CD4-positive, alpha-beta T cell treated with Interleukin-17A for 4 hours (primary cell): ENCODE data around the gene MSI2.

Source experiments
- DNase-seq: peaks from one replicate; pipeline ENCODE4 v3.0.0-alpha.2; 2020; ENCODE audit warnings: mixed read lengths

The MSI2 gene

DNA sequence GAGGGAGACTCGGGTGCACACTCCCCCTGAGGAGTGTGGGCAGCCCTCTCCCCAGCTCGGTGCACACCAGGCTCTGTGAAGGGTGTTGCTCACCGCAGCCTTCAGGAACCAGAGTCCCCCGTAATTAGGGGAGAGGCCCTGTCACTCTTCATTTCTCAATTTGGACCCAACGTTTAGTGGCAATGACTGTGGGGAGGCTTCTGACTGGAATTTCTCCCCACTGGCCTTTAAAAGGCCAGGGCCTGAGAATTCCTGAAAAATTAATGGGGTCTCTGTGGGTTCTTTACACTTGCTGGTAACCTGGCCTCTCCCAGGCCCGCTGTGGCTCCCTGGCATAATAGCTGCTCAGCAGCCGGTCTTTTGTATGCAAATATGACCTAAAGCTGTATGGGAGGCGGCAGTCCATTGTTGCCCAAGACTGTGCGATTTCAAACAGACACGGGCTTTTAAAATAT, 209.7 kb downstream of the MSI2 start:
- no peak for DNase-seq

DNA sequence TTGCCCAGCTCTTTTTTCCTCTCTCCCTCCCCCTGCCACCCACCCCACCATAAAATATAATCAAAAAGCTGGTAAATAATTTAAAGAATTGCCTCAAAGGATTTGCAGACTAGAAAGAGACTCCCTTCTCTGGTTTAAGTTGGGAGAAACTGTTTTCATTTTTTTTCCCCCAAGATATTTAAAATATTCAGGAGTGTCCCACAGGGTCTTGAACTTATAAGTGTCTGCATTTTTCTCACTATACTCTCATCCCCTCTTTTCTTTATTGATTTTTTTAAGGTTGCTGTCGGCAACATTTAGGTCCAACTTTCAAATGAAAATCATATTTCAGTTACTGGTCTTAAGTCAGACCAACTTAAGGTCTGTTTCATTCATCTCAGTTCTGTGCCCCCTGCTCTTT, 210.2 kb downstream of the MSI2 start:
- DNase-seq: no peak

DNA sequence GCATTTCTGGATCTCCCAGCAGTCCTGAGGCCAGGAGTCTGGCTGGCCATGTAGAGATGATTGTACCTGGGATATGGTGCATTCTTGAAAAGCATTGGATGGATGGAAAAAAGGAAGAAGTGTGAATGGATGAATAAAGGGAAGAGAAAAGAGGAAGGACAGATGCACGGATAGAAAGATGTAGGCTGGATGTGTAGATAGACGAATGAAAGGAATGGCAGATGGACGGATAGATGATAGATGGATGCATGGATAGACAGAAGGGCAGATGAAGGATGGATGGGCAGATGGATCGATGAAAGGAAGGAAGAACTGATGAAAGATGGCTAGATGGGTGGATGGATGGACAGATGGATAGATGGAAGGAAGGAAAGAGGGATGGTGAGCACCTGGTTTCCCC, 210.9 kb downstream of the MSI2 start:
- no peak for DNase-seq

DNA sequence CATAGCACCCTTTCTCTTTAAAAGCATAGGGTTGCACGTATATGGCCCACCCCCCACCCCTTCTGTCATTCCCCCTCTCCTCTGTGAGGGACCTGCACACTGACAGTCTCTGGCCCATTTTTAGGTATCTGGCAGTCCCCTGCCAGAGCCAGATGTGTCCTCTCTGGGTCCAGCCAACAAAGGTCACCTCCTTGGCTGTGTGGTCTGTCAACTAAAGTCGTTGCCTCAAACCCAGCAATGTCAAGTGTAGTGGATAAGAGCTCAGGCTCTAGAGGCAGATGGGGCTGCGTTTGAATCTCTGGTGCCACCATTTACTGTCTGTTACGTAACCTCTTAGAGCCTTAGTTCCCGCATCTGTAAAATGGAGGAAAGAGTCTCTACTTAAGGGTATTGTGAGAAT, 211.5 kb downstream of the MSI2 start:
- DNase-seq: no peak

DNA sequence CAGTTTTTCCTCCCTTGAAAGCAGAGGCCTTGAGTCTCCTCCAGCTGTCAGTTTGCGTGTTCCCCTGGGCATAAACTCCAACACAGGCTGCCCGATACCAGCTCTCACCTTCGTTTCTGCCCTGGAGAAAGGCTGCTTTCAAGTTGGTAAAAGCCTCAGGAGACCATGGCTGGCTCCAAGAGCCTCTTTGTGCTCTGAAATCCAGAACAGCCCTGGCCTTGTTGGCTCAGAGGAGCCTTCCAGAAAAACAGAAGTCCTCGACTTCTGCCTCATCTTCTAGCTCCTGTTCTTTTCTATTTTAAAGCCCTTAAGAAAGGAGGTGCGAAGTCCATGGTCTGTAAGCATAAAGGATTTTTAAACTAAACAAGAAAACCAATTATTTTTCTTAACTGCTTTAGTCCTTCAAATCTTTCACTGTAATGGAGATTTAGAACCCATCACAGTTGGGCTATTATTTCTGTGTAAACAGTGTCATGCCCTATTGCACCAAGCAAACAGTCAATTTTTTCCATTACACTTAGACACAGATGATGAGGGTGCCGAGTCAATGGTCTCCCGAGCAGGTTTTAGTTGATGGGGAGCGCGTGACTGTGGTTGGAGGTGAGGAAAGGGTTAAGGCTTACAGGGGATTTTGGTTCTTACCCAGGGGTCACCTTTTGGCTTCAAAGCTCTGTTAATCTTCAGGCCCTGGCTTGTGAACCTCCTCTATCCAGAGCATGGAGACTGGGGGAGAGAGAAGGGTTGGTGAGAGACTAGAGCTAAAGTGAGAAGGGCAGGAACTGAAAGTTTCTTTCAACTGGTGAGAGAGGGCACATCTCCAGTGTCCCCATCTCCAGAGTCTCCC, 212.8 kb downstream of the MSI2 start:
- no peak for DNase-seq

DNA sequence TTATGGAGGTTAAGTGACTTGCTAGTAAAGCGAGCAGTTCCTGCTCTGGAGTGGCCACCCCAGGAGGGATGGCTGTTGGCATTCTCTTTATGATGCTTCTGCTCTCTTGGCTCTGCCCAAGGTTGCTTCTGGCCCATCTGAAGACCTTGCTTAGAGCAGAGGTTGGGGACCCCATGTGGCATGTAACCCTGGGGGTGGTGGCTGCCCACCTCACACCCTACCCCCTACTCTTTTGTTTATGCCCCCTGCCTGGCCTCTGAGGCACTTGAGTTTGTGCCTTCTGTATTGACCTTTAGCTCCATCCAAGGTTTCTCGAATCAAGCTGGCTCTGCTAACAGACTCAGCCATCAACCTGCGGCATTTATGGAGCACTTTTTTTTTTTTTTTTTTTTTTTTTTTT, 214.6 kb downstream of the MSI2 start:
- DNase-seq: no peak

DNA sequence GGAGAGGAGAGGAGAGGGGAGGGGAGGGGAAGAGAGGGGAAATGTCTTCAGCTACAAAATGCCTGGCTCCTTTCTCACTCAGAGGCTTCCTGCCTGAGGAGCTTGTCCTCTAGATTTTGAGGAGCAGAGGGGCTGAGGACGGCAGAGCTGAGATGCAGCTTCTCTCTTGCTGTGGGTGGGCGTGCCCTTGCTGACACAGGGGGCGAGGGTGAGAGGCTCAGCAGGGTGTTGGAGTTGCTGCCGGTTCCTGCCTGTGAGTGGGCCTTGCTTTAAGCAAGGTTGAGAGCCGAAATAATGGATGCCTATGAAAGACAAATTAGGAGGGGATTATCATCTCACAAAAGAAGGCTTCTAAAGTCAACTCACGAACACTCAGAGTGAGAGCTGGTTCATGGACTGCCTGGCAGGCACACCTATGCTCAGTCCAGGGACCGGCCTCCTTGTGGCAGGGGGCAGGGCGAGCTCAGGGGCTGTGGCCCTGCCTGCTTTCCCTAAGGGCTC, 215.6 kb downstream of the MSI2 start:
- DNase-seq: no peak

DNA sequence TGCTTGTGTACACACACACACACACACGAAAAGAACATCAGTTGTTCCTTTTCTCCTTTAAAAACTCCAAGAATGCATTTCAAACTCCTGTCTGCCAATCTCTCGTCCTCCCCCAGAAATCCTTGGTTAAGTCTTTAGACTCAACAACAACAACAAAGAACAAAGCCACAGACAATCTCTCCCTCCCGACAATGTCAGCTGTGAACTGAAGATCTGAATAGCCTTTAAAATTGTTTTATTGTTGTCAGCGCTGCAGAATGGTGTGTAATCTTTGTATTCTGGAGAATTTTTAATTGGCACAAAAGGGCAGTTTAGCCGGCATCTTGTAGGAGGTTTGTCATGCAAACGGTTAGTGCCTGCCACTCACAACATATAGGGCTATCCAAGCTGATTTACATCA, 219.5 kb downstream of the MSI2 start:
- no peak for DNase-seq

DNA sequence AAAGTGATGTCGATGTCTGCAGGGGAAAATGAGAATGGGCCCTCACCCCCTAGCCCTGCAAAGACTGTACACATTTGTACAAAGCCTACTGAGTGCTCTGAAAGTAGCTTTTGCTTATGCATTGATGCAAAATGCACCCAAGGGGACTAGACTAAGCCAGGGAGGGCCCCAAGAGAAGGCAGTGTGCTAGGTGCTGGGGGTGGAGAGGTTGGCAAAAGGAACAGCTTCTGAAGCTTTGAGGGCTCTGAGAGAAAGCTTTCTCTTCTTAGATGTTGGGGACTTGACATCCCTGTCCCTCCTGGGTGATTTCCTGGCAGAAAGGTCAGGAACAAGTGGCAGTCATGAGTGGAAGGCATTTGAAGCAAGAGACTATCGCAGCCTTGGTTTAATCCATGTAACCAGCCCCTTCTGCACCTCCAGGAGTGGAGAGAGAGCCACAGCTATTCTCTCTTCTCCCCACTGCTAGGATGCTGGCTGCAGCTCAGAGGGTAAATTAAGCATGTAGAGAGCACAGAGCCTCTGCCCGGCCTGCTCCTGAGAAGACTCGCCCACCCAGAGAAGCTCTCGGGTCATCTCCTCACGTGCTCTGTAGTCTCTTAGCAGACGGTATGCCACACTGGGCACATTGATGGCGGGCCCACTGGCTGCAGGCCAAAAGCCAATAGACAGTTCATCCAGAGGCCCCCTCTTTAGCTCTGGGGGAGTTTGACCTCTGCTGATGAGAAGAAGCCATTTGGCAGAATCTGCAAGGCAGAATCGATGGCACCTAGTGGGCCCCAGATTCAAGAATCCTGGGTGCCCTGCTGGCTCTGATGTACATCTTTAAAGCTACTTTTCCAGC, 221.4 kb downstream of the MSI2 start:
- DNase-seq: no peak

DNA sequence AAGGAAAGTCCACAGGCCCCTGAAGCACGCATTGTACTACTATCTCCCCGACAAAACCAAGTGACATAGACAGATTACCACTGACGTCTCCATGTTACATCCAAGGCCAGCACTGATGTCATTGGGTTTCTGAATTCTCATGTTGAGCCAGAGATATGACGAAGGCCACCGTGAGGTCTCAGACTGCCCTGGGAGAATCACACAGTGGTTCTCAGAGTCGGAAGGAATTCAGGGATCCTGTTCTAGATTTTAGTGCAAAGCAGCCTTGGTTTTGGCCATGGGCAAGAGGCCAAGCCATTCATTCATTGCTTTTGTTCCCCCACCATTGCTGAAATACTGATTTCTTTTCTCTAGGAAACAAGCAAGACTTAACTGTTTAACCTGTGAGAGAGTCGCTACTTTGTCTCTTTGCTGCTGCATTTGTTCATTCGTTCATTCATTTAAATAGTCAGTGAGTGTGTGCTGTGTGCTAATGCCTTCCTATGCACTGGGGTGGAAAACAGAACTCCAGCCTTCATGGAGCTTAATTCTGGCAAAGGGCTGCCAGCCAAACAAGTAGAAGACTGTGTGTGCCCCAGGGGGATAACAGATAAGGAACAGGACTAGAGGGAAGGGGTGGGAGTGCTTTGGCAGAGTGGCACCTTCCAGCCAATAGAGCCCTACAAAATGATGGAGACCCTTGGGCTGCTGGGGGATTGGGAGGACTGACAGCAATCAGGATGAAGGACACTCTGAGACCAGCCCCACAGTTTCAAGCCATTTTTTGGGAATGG, 222.3 kb downstream of the MSI2 start:
- DNase-seq: no peak

DNA sequence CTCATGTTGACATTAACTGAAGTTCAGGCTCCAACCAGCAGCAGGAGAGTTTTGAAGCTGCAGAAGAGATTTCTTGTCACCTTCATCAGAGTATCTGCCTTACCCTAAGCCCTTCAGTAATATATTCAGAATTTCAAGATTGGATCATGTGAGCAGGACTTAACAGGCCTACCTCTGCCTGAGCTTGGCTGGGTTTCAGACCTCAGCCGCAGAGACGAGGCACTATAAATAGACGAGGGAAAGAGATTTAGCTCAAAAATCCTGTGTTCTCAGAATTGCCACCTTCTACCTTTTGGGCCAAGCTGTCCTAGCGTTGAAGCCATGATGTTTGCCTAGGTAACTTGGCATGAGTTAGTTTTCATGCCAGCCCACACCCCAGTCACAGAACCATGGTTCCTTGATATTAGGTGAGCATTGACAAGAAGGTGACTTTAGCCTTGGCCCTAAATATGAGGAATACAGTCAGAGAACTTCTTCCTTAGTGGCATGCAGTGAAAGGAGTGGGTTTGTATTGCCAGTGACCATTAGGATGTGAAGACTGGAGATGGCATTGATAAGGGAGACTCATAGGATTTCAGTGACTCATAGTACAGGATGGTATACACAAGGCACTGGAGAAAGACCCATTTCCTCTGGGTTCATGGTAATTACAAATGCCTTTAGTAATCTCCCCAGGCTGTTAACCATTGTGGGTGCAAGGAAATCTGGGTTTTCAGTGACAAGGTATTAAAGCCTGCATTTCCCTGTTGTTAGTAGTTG, 224.3 kb downstream of the MSI2 start:
- DNase-seq: no peak

DNA sequence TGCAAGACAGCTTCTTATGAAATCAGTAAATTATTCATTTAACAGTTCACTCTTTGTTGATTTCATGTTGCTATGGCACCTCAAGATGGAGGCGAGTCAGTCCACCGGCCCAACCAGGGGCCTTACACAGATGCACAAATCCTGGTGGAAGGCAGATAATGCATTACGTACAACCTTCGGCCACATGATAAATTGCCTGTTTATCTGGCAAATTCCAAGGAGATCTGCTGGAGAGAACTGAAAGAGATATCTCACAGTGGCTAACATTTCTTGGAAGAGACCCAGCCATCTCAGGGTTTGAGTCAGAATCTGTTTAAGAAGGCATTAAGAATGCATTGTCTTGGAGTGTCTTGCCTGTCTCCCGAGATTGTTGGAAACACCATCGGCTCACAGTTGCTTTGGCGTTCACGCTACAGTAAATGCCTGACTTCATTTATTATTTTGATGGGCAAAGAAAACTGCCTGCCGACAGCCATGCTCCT, 225.6 kb downstream of the MSI2 start:
- DNase-seq: no peak

DNA sequence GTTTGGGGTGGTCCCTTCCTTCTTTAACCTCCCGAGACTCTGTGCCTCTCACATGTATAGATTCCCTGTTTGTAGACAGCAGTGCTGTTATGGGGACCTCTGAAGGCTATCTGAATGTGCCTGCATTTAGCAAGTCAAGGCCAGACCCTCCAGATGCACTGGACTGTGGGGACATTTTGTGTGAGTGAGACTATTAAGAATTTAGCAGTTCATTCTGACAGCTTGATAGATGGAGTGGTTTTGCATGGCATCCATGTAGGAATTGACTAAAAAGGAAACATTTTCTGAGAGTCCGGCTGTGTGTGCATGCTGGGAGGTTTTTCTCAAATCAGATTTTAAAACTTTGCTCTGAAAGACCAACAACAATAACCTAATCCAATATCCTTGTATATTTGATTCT, 226.3 kb downstream of the MSI2 start:
- DNase-seq: no peak

DNA sequence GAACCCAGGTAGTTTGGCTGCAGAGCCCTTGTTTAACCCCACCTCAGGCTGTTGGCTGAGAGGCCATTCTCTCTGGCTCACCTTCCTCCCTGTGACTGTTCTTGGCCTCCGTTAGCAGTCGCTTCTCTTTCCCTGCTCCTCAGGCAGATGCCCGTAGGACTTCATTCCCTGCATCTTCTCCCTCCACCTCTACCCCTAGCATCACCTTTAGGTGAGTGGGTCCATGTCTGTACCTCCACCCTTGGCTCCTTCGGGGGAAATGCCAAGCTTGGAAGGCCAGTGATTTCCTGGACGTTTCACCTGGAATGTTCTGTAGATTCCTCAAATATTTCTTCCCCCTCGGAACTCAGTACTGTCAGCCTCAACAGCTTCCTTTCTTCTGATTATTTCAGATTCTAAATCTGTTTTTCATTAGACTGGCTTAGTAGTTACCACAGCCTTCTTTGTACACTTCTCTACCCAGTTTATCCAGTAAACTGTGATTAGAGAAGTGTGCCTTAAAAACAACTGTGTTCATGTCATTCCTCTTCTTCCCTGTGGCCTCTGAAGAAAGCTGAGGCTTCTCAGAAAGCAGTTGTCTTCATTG, 227.9 kb downstream of the MSI2 start:
- no peak for DNase-seq

DNA sequence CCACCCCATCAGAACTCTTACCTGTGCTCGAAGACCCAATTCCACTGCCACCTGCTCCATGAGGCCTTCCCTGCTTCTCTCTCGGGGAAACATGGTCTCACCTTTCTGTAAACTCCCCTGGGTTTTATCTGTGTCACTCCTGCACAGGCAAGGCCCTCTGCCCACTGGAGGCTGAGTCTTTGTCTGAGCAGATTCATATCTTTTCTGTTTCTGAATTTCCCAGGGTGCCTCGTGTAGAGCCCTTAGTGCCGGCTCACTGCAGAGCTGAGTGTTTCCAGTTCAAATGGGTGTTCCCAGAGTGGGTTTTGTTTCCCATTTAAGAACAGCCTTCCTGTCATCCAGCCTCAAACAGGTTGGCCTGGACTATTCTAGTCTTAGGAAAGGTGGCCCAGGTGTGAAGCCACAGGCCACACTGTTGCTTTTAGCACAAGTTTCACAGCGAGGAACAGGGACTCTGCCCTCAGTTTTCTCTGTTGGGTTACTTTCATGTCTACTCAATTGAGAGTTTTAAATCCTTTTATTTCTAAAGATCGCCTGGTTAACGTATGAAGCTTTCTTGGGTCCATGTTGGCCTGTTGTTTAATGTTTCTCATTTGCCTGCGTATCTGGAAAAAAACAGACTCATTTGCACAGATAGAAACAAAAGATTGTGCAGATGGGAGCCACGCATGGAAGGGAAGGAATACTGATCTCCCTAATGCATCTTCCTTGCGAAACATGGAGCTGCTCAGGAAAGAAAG, 228.7 kb downstream of the MSI2 start:
- DNase-seq: no peak

DNA sequence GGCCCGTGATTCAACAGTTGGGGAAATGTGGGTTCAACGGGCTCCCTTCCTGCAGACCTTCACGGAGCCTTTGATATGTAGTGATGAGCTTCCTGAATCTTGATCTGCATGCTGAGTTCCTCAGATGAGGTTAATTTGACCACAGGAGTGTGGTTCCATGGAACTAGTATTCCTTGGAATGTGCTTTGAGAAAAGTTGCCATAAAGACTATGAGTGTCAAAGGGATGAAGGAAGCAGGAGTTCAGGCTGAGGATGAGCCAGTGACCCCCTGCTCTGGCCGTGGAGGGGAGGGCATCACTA, 229.2 kb downstream of the MSI2 start:
- no peak for DNase-seq

DNA sequence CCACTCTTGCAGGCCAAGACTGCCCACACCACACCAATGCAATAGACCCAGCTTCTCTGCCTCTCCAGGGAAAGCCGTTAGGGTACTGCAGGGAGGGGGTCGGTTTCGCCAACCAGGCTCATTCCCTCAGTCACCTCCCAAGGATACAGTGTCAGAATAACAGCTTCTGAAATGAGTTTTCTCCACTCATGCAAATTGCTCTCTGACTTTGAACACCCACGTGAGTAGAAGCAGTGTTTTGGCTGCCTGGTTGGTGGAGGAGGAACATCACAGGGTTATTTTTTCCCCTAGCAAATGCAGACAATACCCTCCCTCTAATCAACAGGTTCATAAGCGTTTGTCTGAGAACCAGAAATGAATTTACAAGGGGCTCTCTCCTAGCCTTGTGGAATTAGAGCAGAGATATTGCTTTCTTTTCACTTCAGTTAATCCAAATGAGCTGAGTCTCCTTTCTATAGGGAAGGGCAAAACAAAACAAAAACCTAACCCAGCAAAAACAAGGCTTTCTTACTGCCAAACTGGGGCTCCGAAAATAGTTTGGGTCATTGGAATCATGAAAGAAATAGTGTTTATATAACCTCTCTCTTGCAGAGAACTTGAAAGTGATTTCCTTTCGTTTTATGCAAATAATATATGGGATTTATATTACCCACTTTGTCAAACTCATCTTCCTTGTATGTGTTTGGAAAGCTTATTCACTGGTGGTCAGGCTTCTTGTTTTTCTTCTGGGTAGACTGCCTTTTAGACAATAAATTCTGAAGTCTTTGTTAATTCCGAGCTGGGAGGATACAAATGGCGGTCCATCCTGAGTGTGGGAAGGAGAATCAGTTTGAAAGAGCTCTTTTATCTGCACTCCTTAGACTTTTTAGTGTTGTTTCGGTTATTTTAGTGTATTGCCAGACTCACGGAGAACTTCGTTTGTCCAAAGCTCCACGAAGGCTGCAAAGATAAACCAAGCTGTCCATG, 229.9 kb downstream of the MSI2 start:
- DNase-seq: no peak

DNA sequence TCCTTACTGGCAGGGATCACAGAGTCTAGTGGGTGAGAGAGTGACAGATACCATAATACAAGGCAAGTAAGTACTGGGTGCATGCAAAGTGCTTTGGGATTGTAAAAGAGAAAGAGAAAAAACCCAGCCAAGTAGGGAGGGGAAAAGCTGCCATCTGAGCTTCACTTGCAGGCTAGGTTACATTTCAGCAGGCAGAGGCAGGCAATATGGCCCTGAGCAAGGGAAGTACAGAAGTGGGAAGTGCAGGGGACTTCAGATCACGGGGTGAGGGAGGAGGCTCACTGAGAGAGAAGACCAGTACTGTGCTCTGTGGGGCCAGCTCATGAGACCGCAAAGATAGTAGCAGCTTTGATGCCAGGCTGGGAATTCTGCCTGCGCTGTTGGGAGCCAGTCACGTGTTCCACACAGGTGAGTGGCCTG, 230.6 kb downstream of the MSI2 start:
- no peak for DNase-seq

DNA sequence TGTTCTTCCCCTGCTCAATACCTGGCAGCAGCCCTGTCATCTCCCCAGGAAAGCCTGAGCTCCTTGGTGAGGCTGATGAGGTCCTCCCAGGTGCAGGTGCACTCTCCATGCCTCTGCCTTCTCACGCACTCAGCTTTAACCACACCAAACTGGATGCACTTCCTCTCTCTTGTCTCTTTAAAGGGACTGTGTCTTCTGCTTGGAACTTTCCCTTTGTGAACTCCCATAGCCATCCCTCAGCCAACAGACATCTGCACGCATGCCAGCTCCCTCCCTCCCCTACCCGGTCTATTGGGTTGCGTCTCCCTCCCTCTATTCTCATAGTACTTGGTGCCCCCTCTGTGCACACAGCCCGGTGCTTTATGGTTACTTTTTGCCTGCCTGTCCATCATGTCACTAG, 231.2 kb downstream of the MSI2 start:
- DNase-seq: no peak

DNA sequence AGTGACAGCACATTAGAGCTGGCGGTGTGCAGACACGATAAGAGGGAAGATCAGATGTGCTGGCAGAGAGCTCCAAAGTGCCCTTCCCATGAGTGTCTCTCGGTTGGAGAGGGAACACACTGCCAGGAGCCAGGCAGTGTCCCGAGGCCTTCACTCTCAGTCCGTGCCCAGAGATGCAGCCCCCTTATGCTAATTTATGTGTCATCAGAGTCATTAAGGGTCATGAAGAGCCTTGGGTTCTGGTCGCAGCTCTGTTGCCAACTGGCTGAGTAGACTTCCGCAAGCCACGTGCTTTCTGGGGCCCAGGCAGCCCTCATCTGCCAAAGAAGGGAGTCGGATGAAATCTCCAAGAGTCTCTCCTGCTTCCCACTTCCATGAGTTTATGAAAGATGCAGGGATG, 232.5 kb downstream of the MSI2 start:
- DNase-seq: no peak
